GM18505 (cell line): Measurements from ENCODE around the gene ALLC.

ENCODE experiments used
- ATAC-seq: cut with Tn5 transposase; IDR thresholded peaks from one replicate; pipeline ENCODE4 v1.9.1; 2021; ENCODE audit not compliant: unreplicated experiment
- POLR2A ChIP-seq: IDR thresholded peaks from 4 replicates; pipeline ENCODE4 v1.6.1; 2011; ENCODE audit warnings: borderline replicate concordance; ENCODE audit not compliant: insufficient read depth, insufficient read length; ENCODE audit errors: extremely low read depth

Gene ALLC

DNA sequence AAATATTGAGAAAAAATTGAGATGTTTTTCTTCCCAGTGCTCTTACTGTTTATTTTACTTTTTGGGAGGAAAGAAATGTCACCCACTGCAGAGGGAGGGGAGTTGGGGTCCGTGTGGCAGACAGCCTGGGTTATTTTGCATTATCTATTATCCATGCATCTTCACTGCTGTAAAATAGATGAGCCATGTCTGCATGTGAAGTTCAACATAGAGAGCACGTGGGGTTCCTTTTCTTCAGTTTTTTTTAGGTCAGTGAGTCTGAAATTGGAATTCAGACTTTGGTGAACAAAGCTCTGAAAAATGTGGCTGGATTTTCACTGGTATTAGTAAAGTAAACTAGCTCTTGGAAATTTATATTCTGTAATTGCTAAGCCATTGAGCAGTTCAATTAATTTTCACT is 47.8 kb downstream of the ALLC start:
- no peak for ATAC-seq

DNA sequence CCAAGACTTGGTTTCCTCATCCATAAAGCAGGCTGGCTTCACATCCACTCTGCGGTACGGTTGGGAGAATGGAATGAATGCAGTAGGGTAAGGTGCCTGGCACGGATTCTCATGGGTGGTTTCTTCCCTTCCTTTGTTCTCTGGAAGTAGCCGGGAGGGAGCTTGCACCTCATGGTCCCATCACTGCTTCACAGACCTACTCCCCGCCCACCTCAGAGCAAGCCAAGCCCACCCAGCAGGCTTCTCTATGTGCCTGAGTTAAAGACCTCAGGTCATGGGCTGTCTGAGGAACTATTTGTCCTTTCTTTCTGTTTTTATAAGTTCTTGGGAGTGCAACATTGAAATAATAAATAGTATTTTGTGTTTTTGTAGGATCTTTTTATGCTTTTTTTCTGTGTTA is 48.9 kb downstream of the ALLC start:
- TF ChIP-seq POLR2A: no peak
- no peak for ATAC-seq

More for the DNA sequence above, 47.8 kb downstream of the ALLC start:
- no peak for TF ChIP-seq POLR2A

DNA sequence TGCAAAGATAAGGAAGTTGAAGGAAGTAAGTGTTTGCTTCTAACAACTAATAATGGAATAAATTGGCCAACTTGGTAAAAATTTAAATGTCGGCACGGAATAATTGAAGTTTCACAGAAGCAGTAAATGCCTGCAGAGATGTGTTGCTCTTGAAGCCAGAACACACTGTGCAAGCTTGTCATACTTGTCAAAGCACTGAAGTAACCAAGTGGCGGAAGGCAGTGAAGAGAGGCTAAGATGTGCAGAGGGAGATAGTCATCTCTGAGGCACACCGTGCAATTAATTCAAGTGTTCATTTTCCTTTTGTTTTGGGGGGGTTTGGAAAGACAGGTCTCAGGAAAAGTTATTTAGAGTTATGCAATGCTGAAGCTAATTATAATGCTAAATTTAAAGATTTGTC is 50.6 kb downstream of the ALLC start:
- no peak for ATAC-seq
- no peak for TF ChIP-seq POLR2A

DNA sequence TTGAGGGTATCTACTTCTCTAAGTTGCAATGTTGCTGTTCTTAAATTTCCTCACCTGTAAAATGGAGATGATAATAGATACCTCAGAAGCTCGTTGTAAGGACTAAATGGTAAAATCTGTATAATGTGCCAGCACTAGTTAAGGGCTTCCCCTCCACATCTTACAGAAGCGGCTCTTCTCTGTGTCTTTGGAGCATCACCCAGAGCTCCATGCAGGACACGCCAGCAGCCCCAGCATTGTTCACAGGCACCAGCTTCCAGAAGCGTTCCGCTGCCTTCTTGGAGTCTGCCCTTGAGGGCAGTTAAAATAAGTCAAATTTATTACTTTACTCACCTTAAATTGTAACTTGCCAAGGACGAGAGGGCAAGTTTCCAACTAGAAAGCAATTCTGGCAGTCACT is 51.2 kb downstream of the ALLC start:
- no peak for TF ChIP-seq POLR2A
- ATAC-seq: no peak

DNA sequence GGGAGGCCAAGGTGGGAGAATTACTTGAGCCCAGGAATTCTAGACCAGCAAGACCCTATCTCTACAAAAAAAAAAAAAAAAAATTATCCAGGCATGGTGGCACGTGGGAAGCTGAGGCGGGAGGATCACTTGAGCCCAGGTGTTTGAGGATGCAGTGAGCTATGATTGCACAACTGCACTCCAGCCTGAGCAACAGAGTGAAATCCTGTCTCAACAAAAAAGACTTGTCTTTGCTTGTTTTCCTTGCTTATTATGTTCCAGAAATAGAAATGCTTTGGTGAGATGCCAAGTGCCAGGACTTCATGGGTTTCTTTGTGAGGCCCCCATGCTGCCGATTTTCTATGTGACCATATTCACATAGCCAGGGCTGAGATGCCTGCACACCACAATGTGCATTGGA is 54.4 kb downstream of the ALLC start:
- no peak for TF ChIP-seq POLR2A
- ATAC-seq: no peak

DNA sequence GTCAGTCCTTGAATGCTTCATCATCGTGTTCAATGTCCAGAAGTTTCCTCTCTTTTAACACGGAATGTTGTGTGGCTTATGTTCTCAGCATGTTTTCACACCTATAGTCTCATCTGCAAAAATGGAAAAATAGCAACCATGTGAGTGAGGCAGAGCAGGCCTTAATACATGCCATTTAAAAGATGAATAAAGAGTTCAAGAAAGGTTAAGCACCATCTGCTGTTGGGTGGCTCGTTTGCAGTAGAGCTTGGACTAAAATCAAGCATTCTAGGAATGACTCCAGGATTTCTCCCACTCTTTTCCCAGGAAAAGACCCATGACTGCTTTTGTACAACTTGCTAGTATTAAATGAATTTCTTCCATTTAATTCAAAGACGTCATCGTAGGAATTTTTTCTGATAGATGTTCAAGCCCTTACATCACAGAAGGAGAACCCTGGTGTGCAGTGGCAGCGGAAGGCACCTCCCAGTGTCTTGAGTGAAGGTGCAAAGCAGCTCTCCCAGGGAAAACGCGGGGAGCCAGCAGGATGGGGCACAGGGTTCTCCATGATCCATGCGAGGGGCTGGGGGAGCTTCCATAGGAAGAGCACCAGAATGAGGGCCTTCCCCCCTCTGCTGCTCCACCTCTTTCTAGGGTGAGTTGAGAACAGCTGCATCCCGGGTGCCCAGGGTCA is 55.0 kb downstream of the ALLC start:
- TF ChIP-seq POLR2A: no peak
- no peak for ATAC-seq

DNA sequence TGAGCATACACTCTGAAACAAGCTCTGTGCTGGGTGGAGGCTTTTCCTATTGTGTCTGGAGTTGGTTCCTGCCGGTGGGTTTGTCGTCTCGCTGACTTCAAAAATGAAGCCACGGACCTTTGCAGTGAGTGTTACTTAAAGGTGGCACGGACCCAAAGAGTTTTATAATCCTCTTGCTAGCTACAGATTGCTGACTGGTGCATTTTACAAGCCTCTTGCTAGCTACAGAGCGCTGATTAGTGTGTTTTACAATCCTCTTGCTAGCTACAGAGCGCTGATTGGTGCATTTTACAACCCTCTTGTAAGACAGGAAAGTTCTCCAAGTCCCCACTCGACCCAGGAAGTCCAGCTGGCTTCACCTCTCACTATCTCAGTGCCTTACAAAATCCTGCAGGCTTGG is 60.7 kb downstream of the ALLC start:
- TF ChIP-seq POLR2A: no peak
- ATAC-seq: no peak

DNA sequence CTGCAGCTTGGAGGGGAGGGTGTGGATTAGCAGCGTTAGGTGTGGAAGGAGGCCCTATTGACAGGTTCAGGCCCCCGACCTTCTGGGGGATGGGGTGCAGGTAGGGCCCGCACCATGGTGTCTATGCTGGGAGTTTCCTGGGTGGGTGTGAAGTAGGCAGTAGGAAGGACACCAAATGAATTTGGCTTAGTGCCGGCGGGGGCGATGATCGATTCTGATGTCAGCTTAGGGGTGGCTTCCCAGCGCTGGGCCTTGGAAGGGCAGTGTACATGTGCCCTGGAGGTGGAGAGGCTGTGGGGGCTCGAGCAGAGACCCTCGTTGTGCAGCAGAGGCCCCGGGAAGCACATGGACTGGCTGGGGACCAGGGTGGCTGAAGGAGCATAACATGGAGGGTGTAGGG is 67.0 kb downstream of the ALLC start:
- no peak for TF ChIP-seq POLR2A
- ATAC-seq: no peak

DNA sequence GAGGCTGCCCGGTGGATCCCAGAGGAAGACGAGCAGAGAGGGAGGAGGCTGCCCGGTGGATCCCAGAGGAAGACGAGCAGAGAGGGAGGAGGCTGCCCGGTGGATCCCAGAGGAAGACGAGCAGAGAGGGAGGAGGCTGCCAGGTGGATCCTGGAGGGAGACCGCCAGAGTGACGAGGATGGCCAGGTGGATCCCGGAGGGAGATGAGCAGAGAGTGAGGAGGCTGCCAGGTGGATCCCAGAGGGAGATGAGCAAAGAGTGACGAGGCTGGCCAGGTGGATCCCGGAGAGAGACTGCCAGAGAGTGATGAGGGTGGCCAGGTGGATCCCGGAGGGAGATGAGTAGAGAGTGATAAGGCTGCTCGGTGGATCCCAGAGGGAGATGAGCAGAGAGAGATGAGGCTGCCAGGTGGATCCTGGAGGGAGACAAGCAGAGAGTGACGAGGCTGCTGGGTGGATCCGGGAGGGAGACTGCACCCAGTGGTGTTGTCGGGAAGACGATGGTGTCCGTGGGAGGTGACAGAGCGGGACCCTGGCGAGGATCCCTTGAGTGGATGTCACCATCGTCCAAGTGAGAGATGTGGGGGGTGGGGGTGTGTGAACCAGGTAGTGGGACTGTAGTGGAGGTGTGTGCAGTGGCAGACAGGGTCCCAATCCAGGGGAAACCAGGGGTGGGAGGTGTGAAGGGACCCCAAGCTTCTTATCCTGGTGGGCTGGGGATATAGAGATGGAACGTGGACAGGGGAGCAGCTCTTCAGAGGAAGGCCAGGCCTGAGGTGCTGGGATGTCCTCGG is 67.7 kb downstream of the ALLC start:
- no peak for ATAC-seq
- no peak for TF ChIP-seq POLR2A

DNA sequence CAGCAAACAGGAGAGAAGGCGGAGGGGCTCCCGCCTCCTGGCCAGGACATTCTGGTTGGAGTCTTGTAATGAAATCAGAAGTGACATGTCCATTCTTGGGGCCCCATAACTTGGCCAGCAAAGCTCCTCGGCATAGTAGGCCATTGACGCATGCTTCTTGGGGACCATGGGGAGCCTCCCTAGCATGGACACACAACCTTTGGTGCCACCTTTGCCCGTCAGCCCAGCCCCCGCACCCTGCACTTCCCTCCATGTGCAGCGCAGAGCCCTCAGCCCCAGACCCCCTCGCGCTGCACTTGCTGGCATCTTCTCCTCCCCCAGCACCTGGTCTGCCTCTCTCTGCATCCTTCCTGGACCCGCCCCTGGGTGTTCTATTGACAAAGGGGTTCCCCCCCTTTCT is 68.5 kb downstream of the ALLC start:
- TF ChIP-seq POLR2A: no peak

DNA sequence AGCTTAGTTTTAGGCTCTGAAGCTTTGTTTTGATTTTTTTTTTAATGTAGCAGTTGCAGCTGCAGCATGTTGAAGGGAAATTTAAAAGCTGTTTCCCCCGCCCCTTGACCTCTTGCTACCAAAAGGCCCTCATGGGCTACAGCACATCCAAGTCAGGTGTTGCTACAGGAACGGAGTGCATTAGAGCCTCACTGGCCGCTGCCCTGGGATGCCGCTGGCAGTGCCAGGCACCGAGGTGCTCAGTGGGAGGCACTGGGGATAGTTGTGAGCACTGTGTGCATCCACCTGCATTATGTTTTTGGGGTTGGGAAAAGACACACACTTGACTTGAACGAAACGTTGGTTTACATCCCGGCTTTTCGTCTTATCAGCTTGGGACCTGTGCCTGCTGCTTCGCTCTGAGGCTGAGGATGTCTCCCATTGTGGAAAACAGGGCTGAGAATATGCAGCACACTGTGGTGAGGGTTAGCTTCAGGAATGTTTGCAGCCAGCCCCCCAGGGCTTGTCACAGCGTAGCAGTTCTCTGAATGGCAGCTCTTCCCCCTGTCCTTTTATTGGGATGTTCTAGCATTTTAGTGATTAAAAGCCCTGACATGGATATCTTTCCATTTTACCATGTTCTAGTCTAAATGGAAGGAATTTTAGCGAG is 69.5 kb downstream of the ALLC start:
- no peak for ATAC-seq
- no peak for TF ChIP-seq POLR2A

More for the DNA sequence above, 68.5 kb downstream of the ALLC start:
- no peak for ATAC-seq

DNA sequence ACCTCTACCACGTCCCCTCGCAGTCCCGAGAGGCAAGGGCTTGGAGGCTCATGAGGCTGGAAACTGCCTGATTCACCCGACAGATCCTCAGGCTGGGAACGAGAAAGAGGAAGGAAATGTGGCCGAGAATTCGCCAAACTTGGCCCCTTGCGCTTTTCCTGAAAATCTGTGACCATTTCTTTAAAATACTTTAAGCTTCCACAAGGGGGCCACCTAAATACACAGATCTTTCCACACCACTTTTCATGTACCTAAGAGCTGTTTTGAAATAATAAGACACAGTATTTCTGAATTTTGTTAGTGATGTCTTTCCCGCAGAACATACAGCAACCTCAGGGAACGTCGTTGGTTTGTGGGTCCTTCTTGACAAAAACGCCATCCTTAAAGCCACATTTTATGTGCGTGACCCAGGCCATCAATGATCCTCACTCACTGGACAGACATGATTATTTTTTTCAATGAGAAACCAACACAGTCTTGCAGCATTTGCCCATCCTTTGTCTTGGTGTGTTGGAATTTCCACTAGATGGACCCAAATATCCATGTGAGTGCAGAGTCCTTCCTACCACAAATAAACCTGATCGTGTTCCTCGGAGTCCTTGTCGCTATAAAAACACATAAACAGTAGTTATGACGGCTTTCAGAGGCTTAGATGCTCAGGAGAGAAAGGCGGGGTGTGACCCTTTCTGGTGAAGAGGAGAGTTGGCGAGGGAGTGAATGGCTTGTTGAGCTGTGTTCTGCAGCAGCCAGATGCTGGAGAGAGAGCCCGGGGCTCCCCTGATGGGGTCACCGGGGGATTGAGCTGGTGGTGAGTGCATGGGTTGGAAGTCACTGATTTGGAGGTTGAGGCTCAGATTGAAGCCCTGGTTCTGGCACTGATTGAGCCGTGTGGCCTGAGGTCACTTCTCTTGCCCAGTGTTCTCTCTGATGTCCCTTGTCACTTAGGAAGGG is 70.4 kb downstream of the ALLC start:
- no peak for TF ChIP-seq POLR2A
- no peak for ATAC-seq

DNA sequence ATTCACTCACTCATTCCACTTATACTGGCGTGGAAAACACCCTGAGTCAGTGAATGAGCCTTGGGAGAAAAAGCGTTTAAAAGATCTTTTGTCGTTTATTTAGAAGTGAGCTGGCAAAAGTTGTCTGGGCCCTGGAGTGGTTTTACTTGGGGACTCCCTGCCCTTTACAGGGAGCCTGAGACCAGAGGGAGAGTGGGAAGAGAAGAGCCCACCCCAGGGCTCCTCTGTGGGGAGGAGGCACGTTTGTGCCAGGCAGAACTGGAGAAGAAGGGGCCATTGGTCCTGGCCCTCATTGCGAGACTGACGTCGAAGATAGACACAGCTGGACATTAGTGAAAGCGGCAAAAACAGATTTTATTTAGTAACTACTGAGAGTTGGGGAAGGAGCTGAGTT is 71.1 kb downstream of the ALLC start:
- TF ChIP-seq POLR2A: no peak
- no peak for ATAC-seq
